ENCODE data around the gene USP32. TPM values are rescaled to one million over a fixed set of nuclear protein-coding genes. Genes with fewer than 3 reads are reported as not detected.

USP32 gene
- total RNA-seq, 5 donors from 2014 or later (not counting 1 experiment from before 2014, with no cell fraction given) = 30.0 to 34.5 (median 31.4) TPM

DNA sequence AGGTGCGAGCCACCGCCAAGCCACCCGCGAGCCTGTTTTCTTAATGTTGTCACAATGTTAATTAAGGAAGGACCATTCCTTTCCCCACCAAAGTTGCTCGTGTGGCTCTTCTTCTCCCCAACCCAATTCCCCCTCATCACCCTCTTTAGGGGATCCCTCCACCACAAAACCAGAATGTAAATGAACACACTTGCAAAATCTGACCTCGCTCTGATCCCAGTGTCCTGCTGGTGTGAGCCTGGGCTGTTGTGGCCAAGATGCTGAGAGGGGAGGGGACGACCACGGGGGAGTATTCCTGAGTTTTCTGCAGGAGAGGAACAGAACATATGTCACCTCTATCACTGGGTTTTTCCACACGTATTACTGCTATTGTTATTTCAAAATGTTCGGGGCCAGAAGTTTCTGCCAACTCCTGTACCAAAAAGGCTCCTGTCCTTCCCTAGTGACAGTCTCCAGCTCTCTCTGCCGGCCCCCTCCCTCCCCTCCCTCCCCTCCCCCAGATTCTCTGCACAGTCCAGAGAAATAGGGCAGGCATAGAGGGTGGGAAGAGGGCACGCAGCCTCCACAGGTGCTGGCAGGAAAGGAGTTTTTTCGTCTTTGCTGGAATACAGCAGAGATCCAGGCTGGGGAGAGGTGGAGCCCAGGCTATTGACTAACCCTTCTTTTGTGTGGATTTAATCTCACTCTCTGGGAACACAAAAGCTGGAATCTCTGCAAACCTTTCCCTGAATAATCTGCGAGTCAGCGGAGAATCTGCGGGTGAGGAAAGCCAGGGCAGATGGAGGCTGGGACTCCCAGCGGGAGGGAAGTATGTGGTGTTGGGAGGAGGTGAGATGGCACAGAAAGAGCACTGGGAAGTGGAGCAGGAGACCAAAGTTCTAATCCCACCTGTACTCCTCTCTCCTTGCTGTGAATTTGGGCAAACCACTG is 246.7 kb downstream of the USP32 start:
- Mint-ChIP-seq H3K4me1 (peaks cover 19 to 43% (median 31%) of the 10 kb centered on the region in 3 donors), H3K27ac (no peak overlapping the region), H3K9me3 (no peaks in the 10 kb centered on the region), H3K27me3 (peaks cover 86 to 88% of the 10 kb centered on the region in 2 donors), H3K4me3 (no peak overlapping the region), H3K36me3 (no peaks in the 10 kb centered on the region)
- Histone ChIP-seq H3K27me3 (replicated peaks in 1 of 2; ENCODE audit: control insufficient read depth in 2 of 2, extremely low read depth in 1 of 2, insufficient read depth in 2 of 2, low read length in 1 of 2) (peaks cover 12 to 88% of the 10 kb centered on the region in 2 experiments), H3K4me3 (ENCODE audit: control insufficient read depth in 1 of 2, extremely low read depth in 1 of 2, low read length in 1 of 2) (no peak overlapping the region), H3K36me3 (ENCODE audit: control insufficient read depth in 2 of 2, extremely low read depth in 1 of 2, insufficient read depth in 1 of 2, low read length in 1 of 2) (no peaks in the 10 kb centered on the region), H3K4me1 (ENCODE audit: control insufficient read depth in 1 of 2, extremely low read depth in 1 of 2, insufficient read depth in 2 of 2, low read length in 2 of 2) (peaks cover 0 to 23% of the 10 kb centered on the region in 2 experiments), H3K9me3 (no peaks in the 10 kb centered on the region), H3K27ac (ENCODE audit: low read length) (no peak overlapping the region)
- DNase-seq (no peak), ATAC-seq (replicated peaks in 1 of 4) (no peak)
- ChIA-PET POLR2A (no interaction called here), CTCF (no interaction called here)
- 59% methylated on average over 5 of the region's 17 CpGs for WGBS (ENCODE audit: insufficient coverage)

GRCh38 chr17:60142872-60143499 is 248.9 kb downstream of the USP32 start:
- CTCF ChIA-PET = interaction anchor here in 1 of 2 donors (1.0 to 1.6 kb wide), 2 partner anchors 8 to 292 kb away, joined by 4 to 5 read pairs; no protein-coding TSS in a partner anchor
- no peak overlapping the region for H3K4me3 ChIP-seq (ENCODE audit: control insufficient read depth in 1 of 2, extremely low read depth in 1 of 2, low read length in 1 of 2)
- WGBS (ENCODE audit: insufficient coverage) = 9% methylated on average over 8 of the region's 10 CpGs
- no peaks in the 10 kb centered on the region for H3K36me3 Mint-ChIP-seq
- H3K36me3 ChIP-seq (ENCODE audit: control insufficient read depth in 2 of 2, extremely low read depth in 1 of 2, insufficient read depth in 1 of 2, low read length in 1 of 2) = no peaks in the 10 kb centered on the region
- H3K27me3 ChIP-seq (replicated peaks in 1 of 2; ENCODE audit: control insufficient read depth in 2 of 2, extremely low read depth in 1 of 2, insufficient read depth in 2 of 2, low read length in 1 of 2) = peaks cover 14 to 89% of the 10 kb centered on the region in 2 experiments
- H3K27ac ChIP-seq (ENCODE audit: low read length) = no peak overlapping the region
- no peak overlapping the region for H3K4me3 Mint-ChIP-seq
- peak; percentile 61 to 76 (median 74) for ATAC-seq (replicated peaks in 1 of 4)
- POLR2A ChIA-PET = no interaction called here
- H3K4me1 Mint-ChIP-seq = peaks cover 17 to 36% (median 27%) of the 10 kb centered on the region in 3 donors
- H3K9me3 ChIP-seq = no peaks in the 10 kb centered on the region
- DNase-seq = peak; percentile 35 to 78 (median 68)
- no peak overlapping the region for H3K27ac Mint-ChIP-seq
- peaks cover 0 to 28% of the 10 kb centered on the region in 2 experiments for H3K4me1 ChIP-seq (ENCODE audit: control insufficient read depth in 1 of 2, extremely low read depth in 1 of 2, insufficient read depth in 2 of 2, low read length in 2 of 2)
- peaks cover 79 to 89% of the 10 kb centered on the region in 2 donors for H3K27me3 Mint-ChIP-seq
- no peaks in the 10 kb centered on the region for H3K9me3 Mint-ChIP-seq

- WGBS (ENCODE audit: insufficient coverage) = 20% methylated on average over 39 of the region's 52 CpGs
- Histone ChIP-seq H3K36me3 (ENCODE audit: control insufficient read depth in 2 of 2, extremely low read depth in 1 of 2, insufficient read depth in 1 of 2, low read length in 1 of 2) (no peaks in the 10 kb centered on the region), H3K27ac (ENCODE audit: low read length) (no peak overlapping the region), H3K9me3 (no peaks in the 10 kb centered on the region), H3K4me3 (ENCODE audit: control insufficient read depth in 1 of 2, extremely low read depth in 1 of 2, low read length in 1 of 2) (no peak overlapping the region), H3K4me1 (ENCODE audit: control insufficient read depth in 1 of 2, extremely low read depth in 1 of 2, insufficient read depth in 2 of 2, low read length in 2 of 2) (peaks cover 0 to 28% of the 10 kb centered on the region in 2 experiments), H3K27me3 (replicated peaks in 1 of 2; ENCODE audit: control insufficient read depth in 2 of 2, extremely low read depth in 1 of 2, insufficient read depth in 2 of 2, low read length in 1 of 2) (peaks cover 16 to 84% of the 10 kb centered on the region in 2 experiments)
- H3K27me3 Mint-ChIP-seq = peaks cover 68 to 83% of the 10 kb centered on the region in 2 donors
- peaks cover 17 to 36% (median 27%) of the 10 kb centered on the region in 3 donors for H3K4me1 Mint-ChIP-seq
- DNase-seq (no peak), ATAC-seq (replicated peaks in 1 of 4) (no peak)
- peak overlapping the region in 1 of 2 donors; percentile 21 for H3K27ac Mint-ChIP-seq
- H3K4me3 Mint-ChIP-seq = peak overlapping the region in 1 of 3 donors; percentile 16
- no peaks in the 10 kb centered on the region for H3K36me3 Mint-ChIP-seq
- POLR2A ChIA-PET = no interaction called here
- H3K9me3 Mint-ChIP-seq = no peaks in the 10 kb centered on the region
- CTCF ChIA-PET = interaction anchor here (0.6 to 1.0 kb wide), 3 partner anchors 10 to 299 kb away, joined by 3 to 4 read pairs (median 4); no protein-coding TSS in a partner anchor
These were observed 250.6 kb downstream of the USP32 start for GRCh38 chr17:60141111-60142018.

DNA sequence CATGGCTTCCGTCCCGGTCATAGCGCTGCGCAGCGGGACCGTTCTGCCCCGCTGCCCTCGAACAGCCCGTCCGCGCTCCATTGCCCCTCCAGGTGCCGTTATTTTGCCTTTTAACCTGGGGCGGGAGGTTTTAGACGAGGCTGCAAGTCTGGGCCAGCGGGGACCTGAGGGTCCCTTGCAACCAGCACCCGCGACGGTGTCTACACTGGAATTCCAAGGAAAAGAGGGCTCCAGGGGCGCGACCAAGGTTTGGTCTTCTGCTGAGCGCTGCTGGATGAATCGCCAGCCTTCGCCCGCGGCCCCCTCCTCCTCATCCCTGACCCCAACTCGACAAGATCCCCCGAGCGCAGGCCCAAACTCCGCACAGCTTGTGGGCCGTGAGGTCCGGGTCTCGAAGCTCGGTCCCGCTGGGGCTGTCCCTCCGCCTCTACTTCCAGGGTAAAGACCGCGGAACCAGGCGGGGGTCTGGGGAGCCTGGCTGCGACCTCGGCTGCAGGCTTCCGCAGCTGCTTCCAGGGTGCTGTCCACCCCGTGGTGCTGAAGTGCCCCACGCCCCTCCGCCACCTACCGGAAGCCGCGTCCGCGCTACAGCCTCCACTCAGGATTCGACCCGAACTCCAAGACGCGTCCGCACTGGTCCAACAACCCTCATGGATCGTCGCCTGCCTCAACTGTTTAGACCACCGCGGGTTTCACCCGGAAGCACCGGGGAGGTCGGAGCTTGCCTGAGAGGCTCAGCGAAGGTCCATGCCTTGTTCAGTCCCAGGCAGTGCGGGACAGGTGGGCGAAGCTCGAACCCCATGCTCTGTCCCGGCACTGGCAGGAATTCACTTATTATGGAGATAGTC is 252.3 kb downstream of the USP32 start:
- ChIA-PET POLR2A (no interaction called here), CTCF (no interaction called here)
- Mint-ChIP-seq H3K36me3 (no peaks in the 10 kb centered on the region), H3K27me3 (peaks cover 51 to 68% of the 10 kb centered on the region in 2 donors), H3K4me1 (peaks cover 29 to 52% (median 43%) of the 10 kb centered on the region in 3 donors), H3K4me3 (peak overlapping the region in 1 of 3 donors; percentile 52), H3K9me3 (no peaks in the 10 kb centered on the region), H3K27ac (peak overlapping the region in 1 of 2 donors; percentile 46)
- peaks cover 16 to 77% of the 10 kb centered on the region in 2 experiments for H3K27me3 ChIP-seq (replicated peaks in 1 of 2; ENCODE audit: control insufficient read depth in 2 of 2, extremely low read depth in 1 of 2, insufficient read depth in 2 of 2, low read length in 1 of 2)
- peaks cover 4 to 40% of the 10 kb centered on the region in 2 experiments for H3K4me1 ChIP-seq (ENCODE audit: control insufficient read depth in 1 of 2, extremely low read depth in 1 of 2, insufficient read depth in 2 of 2, low read length in 2 of 2)
- peak overlapping the region in 1 of 2 donors; percentile 44 for H3K4me3 ChIP-seq (ENCODE audit: control insufficient read depth in 1 of 2, extremely low read depth in 1 of 2, low read length in 1 of 2)
- no peaks in the 10 kb centered on the region for H3K9me3 ChIP-seq
- DNase-seq = peak; percentile 19 to 79 (median 59)
- H3K27ac ChIP-seq (ENCODE audit: low read length) = no peak overlapping the region
- 11% methylated on average over 66 of the region's 66 CpGs for WGBS (ENCODE audit: insufficient coverage)
- ATAC-seq (replicated peaks in 1 of 4) = peak; percentile 40 to 62 (median 46)
- H3K36me3 ChIP-seq (ENCODE audit: control insufficient read depth in 2 of 2, extremely low read depth in 1 of 2, insufficient read depth in 1 of 2, low read length in 1 of 2) = no peaks in the 10 kb centered on the region

GRCh38 chr17:60138769-60139437 is 253.0 kb downstream of the USP32 start:
- ATAC-seq (replicated peaks in 1 of 4) (no peak), DNase-seq (no peak)
- peaks cover 4 to 47% of the 10 kb centered on the region in 2 experiments for H3K4me1 ChIP-seq (ENCODE audit: control insufficient read depth in 1 of 2, extremely low read depth in 1 of 2, insufficient read depth in 2 of 2, low read length in 2 of 2)
- H3K27ac ChIP-seq (ENCODE audit: low read length) = no peak overlapping the region
- no peaks in the 10 kb centered on the region for H3K36me3 Mint-ChIP-seq
- peaks cover 36 to 54% (median 47%) of the 10 kb centered on the region in 3 donors for H3K4me1 Mint-ChIP-seq
- no peak overlapping the region for H3K4me3 ChIP-seq (ENCODE audit: control insufficient read depth in 1 of 2, extremely low read depth in 1 of 2, low read length in 1 of 2)
- H3K4me3 Mint-ChIP-seq = no peak overlapping the region
- no peak overlapping the region for H3K27ac Mint-ChIP-seq
- POLR2A ChIA-PET = no interaction called here
- H3K27me3 Mint-ChIP-seq = peaks cover 43 to 61% of the 10 kb centered on the region in 2 donors
- H3K27me3 ChIP-seq (replicated peaks in 1 of 2; ENCODE audit: control insufficient read depth in 2 of 2, extremely low read depth in 1 of 2, insufficient read depth in 2 of 2, low read length in 1 of 2) = peaks cover 16 to 73% of the 10 kb centered on the region in 2 experiments
- CTCF ChIA-PET = no interaction called here
- no peaks in the 10 kb centered on the region for H3K9me3 Mint-ChIP-seq
- no peaks in the 10 kb centered on the region for H3K9me3 ChIP-seq
- no peaks in the 10 kb centered on the region for H3K36me3 ChIP-seq (ENCODE audit: control insufficient read depth in 2 of 2, extremely low read depth in 1 of 2, insufficient read depth in 1 of 2, low read length in 1 of 2)
- whole genome bisulfite sequencing (ENCODE audit: insufficient coverage) = 17% methylated on average over 47 of the region's 48 CpGs
